ELF-1 (cell line): Measurements from ENCODE around the gene GRIFIN.

Source experiments
- DNase-seq: peaks from one replicate; pipeline ENCODE4 v3.0.0-alpha.2; 2016; ENCODE audit warnings: low read depth, low spot score

GRIFIN gene

DNA sequence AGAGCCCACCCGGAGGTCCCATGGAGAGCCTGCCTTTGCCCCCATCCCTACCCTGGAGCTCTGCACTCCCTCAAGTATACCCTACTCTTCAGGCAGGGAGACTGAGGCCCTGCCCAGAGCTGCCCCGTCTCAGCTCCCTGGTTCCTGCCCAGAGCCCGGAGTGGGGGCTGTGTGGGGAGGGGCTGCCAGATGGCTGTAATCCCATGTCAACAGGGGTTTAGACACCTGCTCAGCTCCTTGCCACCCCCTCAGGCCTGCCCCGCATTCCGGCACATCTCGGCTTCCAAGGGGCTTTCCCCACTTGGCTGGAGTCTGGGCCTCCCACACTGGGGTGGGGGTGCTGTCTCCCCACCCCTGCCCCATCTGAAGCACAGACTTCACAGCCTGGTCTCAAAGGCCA lies 22.5 kb upstream of the GRIFIN start:
- DNase-seq, result no peak

DNA sequence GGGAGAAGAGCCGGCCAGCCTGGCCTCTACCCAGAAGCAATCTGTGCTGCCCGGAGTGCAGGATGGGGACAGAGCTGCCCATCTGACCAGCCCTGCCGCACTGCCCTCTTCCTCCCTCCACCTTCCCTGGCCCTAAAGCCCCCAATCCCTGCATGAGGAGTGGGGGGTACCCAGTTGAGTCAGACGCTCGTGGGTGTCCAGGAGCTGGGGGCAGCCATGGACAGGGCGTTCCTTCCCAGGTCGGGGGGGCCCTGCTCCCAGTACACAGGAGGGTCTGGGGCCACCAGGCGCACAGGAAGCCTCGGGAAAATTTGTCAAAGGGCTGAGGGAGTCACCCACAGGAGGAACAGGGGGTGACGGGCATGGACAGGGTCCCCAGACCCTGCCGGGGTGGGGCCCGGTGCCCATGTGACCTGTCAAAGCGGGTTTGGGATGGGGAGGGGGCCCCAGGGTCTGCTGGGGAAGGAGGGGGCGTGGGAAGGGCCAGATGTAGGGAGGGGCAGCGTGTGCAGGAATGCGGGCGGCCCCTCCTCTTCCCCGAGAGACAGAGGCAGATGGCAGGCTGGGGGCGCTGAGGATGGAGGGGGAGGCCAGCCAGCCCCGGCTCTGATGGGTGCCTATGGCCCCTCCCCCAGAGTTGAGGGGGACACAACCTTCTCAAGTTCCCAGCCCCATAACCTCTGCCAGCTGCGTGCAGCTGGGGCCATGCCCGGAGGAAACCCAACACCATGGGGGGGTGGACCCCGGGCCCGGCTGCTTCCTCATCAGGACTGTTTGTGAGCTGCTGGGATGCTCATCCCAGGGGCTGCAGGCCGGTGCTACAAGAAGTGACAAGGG lies 21.5 kb upstream of the GRIFIN start:
- no peak for DNase-seq

DNA sequence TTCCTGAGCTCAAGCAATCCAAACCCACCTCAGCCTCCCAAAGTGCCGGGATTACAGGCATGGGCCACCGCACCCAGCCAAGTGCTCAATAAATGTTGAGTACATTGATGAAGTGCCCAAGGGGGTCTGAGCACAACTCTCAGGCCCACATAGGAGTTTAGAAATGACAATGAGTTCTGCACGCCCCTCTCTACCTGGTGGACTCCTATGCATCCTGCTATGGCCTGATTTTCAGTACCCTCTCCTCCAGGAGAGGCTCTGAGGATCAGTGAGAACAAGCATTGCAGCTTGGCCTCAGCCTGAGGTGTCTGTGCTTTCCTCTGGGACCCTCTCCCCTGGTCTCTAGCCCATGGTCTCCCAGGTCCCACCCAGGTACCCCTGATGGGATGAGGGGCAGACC lies 20.9 kb upstream of the GRIFIN start:
- no peak for DNase-seq

DNA sequence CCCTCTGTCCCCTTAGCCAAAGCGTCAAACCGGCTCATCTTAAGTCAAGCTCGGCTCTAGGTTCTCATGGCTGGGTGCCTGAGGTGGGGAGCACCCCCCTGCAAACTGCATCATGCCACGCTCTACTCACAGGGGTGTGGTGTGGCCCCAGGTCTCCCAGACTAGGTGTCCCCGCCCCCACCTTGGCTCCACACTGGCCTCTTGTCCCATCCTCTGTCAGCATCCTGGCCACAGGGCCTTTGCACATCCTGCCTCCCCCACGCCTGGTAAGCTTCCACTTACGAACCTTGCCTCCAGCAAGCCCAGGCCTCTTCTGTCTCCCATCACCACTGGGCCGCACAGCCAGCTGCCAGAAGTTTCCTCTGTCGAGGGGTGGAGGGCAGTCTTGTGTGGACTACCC lies 20.2 kb upstream of the GRIFIN start:
- DNase-seq, result no peak

DNA sequence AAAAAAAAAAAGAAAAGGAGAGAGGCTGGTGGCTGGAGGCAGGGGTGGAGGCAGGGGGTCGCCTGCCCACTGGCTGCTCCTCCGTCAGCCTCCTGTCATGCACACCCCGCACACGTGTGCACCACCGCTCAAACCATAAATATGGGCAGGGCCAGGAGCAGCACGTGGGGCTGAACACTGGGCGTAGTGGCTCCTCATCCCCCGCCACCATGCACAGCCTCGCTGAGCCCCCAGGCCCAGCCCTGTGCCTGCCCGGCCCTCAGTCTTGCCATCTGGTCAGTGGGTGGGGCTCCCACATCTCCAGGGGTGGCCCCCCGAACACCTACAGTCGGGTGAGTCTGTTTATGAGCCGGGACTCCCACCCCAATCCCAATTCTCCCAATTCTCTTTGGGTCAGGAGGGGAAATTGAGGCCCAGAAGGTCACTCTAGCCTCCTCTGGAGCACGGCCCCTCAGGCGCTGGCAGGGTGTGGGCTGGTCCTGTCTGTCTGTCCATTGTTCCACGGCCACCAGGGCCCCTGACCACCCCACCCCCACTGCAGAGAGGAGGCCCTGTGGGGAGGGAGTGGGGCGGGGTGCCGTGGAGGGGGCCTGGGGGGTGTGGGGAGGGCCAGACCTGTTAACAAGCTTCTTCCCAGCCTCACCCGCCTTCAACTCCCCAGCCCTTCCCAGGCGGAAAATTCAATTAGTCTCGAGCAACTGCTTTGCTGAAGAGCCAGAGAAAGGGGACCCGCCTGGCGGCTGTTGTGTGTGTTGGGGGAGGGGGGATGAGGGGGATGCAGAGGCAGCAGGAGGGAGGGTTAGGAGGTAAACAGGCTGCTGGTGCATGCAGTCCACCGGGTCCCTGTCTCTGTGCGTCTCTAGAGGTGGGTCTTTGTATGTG lies 19.5 kb upstream of the GRIFIN start:
- DNase-seq, result peak; percentile 73

DNA sequence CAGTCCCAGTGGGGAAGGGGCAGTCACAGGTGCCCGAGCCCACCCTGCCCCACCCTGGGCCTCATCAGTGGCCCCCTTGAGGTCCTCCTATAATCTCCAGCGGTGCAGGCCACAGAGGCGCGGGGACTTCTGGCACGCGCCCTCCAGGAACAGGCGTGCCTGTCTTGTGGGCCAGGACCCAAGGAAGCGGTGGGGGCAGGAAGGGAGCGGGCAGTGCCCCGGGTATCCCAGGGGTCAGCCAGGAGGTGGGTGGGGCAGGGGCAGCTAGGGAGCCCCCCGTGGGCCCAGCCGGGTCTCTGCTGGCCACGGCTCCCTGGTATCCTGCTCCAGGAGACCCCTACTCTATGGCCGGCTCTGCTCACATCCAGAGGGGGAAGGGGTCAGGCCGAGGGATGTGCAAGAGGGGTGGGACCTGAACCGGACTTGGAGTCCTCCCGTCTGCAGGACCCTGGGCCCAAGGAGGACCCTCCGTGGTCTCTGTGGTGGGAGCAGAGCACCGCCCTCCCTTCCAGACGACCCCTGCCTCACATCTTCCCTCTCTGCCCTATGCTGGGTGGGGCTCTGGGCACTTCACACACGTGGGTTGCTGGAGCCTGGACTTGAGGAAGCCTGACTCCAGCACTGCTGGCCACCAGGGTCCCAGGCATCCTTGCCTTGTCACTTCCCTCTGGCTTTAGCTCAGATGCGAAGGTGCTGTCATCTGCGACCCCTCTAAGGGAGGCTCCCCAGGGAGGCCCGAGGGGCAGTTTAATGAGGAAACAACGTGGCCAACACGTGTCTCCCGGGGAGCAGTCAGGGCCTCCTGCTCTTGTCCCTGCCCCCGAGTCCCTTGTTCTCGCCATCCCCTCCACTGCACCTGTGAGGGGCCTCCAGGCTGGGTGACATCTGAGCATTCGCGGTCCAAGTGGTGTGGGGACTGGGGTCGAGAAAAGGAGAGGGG lies 18.3 kb upstream of the GRIFIN start:
- DNase-seq, result no peak

DNA sequence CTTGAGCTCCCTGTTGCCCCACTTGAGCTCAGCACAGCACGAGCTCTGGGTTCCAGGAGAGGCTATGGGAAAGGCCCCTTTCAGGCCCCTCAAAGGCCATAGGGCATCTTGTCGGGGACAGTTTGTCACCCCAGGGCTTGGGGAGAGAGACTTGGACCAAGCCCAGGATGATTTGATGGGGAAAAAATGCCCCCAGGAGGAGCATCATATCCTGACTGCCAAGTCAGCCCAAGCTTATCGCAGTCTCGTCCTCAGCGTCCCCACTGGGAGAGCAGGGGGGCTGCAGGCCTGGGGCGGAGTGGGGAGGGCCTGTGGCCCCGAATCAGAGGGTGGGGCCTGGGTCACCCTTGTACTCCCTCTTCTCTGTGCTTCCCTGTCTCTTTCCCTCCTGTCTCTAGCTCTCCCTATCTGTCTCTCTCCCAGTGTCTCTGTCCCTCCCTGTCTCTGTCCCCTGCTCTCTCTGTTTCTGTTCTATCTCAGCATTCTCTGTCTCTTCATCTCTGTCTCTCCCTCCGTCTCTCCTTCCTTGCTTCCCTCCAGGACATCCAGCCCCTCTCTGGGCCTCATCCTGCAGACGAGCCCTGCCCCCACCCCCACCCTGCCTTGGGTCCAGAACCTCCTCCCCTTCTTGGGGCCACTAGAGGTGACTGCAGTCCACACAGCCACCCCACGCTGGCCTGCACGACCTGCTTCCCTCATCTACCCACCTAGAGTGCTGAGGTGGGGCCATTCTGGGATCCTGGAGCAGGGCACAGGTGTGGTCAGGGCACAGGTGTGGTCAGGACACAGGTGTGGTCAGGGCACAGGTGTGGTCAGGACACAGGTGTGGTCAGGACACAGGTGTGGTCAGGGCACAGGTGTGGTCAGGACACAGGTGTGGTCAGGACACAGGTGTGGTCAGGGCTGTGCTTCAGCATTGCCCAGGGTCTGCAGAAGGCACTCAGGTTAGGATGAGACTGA lies 17.3 kb upstream of the GRIFIN start:
- no peak for DNase-seq

DNA sequence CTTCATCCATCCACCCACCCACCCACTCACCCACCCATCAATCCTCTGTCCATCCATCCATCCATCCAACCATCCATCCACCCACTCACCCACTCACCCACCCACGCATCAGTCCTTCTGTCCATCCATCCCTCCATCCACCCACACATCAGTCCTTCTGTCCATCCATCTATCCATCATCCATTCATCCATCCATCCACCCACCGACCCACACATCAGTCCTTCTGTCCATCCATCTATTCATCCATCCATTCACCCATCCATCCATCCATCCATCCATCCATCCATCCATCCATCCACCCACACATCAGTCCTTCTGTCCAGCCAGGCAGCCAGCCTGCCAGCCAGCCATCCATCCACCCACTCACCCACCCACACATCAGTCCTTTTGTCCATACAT lies 15.8 kb upstream of the GRIFIN start:
- DNase-seq, result no peak

DNA sequence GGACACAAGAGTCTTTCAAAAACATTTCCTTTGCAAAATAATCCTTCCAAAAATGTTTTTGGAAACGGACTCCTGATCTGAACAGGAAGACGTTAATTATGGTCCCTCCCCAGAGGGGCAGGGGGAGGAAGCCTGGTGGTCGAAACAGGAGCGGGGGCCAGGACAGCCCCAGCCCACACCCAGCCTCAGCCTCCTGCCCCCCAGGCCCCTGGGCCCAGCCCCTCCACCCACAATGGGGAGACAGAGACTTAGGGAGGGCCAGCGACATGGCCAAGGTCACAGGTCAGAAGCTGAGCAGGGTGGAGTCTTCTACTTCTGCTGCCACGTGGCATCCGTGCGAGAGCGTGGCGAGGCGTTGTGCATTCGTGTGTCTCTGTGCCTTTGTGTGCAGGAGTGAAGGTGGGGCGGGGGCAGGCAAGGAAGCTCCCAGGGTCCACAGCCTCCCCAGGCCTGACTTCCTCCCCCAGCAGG lies 14.0 kb upstream of the GRIFIN start:
- DNase-seq, result no peak

DNA sequence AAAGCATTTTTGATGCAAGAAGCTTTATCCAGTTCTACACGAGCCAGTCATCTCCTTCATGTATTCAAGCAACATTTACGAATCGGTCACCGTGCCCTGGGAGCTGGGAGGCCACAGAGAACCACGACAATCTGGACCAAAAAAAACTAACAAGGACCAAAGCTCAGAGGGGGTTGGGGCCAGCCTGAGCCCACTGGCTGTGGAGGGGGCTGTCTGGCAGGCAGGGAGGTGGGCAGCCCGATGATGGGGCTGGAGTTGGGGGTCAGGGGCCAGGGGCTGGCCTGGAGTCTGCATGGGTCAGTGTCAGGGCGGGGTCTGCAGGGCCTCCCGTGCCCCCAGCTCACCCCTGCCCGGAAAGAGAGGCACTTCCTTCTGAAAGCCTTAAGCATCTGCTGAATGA lies 12.5 kb upstream of the GRIFIN start:
- no peak for DNase-seq

DNA sequence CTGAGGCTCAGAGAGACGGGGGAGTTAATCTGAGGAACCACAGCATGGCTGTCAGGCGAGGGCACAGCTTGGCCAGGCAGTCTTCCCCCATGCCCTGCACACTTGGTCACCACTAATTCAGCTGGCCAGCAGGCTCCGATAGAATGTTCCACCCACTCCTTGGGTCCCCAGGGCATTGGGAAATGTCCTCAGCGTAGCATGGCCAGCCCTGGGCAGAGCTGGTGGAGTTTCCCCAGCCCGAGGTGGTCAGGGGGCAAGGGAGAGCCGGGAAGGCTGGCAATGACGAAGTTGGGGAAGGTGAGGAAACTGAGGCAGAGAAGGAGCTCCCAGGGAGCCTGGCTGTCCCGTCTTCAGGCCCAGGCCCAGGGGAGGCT lies 12.1 kb upstream of the GRIFIN start:
- no peak for DNase-seq

DNA sequence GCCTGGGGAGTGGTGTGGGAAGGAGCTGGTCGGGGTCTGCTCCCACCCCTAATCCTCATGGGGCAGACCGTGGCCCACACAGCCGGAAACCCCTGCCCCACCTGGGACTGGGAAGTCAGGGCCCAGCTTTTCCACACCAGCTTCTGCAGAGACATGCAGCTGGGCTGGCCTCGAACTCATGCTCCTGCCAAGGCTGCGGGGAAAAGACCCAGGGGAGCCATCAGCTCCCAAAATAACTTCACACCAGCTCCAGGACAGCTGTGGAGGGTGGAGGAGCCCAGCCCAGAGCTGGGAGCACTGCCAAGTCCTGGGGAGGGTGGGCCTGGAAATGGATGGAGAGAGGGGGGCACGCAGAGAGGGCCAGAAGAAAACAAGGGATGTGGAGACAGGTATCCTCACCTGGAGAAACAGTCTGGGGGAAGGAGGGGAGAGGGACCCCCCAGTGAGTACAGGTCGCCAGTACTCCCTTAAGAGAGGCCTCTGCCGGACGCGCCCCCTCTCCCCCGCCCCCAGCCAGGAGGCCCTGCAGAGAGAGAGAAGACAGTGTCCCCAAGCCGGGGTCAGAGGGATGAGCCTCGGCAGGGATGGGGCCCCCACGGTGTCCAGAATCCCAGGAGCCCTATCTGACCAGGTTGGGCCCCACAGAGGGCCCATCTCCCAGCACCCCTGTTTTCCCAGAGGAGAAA lies 11.5 kb upstream of the GRIFIN start:
- DNase-seq, result peak; percentile 0

DNA sequence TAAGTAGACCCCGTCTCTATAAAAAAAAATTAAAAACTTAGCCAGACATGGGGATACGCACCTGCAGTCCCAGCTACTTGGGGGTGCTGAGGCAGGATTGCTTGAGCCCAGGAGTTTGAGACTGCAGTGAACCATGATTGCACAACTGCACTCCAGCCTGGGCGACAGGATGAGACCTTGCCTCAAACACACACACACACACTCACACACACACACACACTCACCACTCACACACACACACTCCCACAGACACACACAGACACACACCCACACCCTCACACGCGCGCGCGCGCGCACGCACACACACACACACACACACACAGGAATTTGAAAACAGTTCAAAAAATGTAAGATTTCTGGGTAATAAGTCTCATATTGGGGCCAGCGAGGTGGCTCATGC lies 8.7 kb upstream of the GRIFIN start:
- DNase-seq, result peak; percentile 1

DNA sequence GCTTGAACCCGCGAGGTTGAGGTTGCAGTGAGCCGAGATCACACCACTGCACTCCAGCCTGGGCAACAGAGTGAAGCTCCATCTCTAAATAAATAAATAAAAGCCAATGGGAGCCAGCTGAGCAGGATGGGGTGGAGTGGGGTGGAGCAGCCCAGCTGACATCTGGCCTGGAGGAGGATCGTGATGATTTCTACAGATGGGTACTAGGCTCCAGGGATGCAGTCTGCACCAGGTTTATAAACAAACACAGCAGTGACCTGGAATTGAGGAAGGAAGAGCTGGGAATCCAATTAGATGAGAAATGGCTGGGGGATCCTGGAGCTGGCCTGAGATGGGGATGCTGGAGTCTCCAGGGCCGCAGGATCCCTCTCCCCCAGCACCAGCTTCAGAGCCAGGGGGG lies 7.3 kb upstream of the GRIFIN start:
- peak; percentile 3 for DNase-seq

DNA sequence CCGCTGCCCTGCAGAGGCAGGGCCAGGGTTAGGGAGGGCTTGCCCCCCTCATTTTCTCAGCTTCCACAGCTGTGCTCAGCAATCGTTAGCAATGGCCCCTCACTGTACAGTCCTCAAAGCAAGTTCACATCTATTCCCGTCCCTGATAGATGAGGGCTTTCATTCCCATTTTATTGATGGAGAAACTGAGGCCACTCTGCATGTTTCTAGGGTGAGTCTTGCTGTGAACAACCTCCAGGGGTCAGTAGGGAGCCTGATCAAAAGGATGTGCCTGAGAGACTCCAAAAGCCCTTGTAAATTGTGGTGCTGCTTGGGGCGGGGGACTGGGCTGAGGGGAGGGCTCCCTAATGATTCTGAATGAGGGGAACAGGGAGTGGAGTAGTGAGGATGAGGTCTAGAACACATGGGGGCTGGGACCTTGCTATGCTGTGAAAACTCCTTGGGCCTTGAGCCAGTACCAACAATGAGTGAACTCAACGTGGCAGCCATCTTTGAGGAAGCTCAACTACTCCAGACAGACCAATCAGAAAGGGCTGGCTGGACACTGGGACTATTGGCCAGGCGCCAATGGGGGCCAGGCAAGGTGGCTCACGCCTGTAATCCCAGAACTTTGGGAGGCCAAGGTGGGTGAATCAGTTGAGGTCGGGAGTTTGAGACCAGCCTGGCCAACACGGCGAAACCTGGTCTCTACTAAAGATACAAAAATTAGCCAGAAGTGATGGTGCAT lies 6.7 kb upstream of the GRIFIN start:
- peak; percentile 1 for DNase-seq

DNA sequence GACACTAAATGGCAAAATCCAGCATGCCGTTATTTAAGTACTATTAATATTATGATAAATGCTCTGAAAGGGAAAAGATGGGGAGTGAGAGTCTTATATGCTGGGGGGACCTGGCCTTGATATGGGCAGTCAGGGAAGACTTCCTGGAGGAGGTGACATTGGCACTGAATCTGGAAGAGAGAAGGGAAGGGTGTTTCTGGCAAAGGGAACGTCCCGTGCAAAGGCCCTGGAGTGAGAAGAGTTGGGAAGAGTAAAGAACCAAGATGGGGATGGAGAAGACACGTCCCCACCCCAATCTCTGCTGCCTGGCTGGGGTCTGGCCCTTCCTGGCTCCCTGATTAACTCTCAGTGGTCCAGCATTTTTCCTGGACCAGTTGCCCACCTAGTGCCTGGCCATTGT lies 5.0 kb upstream of the GRIFIN start:
- DNase-seq, result no peak

DNA sequence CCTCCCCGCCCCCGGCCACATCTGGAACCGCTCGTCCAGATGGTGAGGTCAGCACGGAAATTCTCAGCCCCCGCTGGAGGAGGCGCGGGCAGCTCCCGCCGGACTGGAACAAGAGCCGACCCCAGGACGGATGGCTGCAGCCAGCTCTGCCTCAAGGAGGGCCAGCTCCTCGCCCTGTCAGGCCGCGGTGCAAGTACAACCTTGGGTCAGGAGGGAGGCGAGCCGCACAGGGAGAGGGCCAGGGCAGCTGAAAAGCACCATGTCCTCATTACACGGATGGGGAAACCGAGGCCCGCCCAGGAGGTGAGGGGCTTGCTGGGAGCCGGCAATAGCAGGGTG lies 3.8 kb upstream of the GRIFIN start:
- DNase-seq, result no peak

DNA sequence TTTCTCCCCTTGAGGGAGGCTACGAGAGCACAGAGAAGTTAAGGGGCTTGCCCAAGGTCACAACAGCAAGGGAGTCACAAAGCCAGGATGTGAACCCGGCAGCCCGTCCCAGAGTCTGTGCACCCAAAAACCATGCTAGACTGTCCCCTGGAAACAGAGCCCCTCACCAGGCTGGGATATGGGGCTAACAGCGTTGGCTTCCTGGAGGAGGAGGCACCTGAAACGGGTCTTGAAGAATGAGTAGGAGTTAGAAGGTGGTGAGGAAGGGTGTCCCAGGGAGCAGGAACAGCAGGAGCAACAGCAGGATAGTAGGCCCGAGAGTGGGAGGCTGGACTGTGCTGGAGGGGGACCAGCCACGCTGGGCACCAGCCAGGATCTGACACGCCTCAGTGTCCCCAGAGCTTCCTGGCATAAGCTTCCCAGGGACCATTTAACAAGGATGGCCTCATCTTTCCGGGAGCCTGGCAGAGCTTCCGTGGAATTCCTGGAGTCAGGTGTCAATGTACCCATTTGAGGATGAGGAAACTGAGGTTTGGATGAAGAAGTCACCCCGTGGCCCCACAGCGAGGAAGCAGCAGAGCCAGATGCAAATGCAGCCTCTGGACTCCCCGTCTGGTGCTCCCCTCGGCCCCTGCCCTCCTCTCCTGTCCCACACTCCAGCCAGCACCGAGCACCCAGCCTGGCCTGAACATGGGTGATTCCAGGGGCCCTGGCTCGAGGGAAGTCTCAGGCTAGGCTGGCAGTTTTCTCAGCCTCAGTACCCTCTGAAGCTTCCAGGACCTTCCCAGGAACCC lies 3.3 kb upstream of the GRIFIN start:
- DNase-seq, result no peak

DNA sequence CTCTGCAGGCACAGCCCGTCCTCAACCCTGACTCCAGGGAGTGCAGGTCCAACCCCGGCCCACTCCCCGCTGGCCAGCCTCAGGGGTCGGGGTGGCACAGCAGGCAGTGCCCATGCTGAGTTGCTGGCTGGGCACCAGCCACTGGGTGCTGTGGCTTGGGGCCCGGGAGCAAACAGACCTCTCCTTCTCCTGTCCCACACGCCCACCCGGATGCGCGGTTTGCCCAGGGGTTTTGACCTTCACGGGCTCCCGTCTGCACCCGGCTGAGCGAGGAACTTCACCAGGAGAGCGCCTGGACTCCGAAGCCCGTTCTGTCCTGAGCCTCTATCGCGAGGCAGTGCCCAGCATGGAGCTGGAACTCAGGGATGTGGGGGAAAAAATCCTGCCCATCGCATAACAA lies 2.6 kb upstream of the GRIFIN start:
- no peak for DNase-seq
